NCI-H1105 treated with DMSO at 0.1 percent for 48 hours (cell line): Measurements from ENCODE around the gene LDB2.

Experiments used
- DNase-seq: peaks from one replicate; lab custom pipeline; 2025; lab: John Stamatoyannopoulos, UW

The LDB2 gene

DNA sequence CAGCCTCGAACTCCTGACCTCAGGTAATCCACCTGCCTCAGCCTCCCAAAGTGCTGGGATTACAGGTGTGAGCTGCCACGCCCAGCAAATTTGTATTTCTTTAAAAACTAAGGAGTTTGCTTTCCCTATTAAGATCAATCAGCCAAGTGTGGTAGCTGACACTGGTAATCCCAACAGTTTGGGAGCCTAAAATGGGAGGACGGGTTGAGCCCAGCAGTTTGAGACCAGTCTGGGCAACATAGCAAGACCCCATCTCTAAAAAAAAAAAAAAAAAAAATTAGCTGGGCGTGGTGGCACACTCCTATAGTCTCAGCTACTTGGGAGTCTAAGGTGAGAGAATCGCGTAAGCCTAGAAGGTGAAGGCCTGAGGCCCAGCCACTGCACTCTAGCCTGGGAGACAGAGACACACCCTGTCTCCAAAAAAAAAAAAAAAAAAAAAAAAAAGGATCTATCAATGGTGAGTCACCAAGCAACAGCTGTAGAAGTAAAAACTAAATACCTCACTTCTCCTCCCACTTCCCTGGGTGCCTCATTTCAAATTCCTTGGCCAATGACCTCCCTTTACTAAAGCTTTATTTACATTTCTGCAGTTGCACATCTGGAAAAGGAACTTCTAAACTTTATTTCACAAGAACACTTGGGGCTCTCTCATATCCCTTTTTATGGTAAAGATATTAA, 54.5 kb downstream of the LDB2 start:
- DNase-seq: no peak

DNA sequence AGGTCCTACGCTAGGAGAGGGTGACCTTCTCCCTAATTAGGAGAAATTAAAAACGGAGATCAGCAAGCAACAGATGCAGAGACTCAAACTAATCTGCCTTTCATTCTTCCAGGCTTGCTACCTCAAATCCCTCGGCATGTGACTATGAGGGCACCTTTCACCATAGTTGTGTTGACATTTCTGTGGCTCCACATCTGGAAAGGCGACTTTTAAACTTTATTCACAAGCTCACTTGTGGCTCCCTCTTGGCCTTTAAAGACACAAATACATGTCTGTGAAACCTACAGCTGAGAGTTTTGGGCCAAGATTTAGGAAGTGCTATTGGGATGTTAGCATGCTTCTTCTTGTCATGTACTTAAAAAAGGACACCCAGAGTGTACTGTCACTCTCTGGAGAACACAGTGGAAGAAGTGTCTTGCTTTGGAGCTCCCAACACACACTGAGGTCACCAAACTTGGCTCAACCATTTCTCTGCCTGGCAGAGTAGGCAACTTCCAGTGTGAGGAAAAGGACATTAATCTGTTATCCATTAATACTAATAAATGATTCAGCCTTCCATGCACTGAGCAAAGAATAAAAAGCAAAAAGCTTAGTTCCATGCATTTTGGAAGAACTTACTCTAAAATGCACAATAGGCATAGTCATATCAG, 60.1 kb downstream of the LDB2 start:
- DNase-seq: no peak

DNA sequence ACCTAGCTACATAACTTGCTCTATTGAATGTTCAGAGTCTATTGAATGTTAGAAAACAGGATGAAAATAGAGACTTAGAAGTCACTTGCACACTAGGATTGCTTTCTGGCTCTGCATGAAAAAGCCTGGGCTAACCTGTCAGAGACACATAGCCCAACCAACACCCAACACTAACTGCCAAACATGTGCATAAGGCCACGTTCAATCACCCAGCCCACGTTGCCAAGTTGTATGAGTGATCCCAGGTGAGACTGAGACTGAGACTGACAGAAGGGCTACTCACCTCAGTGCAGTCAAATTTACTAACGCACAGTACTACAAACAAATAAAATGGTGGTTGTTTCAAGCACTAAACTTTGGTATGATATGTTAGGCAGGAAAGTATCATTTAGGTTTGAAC, 61.0 kb downstream of the LDB2 start:
- no peak for DNase-seq

DNA sequence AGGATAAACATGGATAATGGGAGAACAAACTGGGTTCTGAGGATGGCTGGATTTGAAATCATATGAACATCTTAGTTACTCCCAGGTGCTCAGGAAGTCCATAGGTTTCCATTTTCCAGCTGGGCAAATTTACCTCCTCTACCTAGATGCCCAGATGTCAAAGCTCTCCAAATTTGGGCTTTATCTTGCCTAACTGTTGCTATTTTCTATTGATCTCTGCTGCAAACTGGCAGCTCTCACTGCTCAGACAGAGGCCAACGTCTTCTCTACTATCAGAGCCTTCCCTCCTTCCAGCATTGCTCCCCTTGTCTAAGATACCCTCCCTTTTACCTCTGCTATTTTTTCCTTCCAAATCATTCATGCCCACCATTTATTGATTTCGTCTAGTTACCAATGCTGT, 62.1 kb downstream of the LDB2 start:
- no peak for DNase-seq

DNA sequence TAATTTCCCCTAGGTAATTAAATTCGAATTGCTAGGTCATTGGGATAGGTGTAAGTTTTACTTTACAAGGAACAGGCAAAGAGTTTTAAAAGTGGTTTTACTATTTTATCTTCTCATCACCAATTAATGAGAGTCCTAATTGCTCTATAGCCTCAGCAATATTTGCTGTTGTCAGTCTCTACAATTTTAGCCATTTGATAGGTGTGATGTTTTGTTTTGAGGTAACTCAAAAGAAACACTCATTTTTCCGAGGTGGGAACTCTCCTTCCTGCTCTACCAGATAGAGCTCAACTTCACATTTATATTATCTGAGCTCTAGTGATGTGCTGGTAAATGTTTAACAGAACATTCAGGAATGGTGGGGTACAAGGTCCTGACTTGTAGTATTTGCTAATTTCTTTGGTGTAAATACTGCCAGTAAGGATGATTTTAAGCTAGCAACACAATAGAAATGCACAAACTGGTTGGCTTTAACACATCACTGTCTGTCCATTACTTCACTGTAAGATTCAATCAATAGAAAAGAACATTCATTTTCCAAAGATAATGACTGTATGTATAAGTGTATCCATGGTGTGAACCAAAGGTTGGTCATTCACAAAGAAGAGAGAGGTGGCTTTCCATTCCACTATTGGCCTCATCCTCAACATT, 62.7 kb downstream of the LDB2 start:
- DNase-seq: no peak

DNA sequence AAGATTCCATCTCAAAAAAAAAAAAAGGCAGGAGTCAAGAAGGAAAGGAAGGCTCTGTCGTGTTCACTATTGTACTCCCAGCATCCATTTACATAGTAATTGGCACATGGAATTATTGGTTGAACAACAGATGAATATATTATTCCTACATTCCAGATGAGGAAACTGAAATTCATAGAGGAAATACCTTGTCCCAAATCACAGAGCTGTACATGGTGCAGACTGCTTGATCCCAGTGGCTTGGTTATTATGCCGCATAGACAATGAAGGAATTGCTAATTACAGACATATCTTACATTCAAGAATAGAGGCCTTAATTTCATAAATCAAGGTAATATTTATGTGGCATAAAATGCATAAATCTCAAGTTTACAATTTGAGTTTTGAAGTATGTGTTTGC, 63.6 kb downstream of the LDB2 start:
- DNase-seq: no peak

DNA sequence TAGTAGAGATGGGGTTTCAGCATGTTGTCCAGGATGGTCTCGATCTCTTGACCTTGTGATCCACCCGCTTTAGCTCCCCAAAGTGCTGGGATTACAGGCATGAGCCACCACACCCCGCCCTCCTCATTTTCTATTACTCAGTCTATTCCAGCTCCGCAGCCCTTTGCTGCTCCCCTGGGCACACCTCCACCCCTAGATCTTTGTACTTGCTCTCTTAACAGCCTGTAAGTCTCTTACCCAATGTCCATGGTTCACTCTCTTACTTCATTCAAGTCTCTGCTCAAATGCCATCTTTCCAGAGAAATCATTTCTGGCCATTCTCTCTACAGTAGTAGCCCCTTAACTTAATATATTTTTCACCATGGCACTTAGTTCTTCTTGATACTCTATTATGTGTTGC, 64.7 kb downstream of the LDB2 start:
- DNase-seq: no peak

DNA sequence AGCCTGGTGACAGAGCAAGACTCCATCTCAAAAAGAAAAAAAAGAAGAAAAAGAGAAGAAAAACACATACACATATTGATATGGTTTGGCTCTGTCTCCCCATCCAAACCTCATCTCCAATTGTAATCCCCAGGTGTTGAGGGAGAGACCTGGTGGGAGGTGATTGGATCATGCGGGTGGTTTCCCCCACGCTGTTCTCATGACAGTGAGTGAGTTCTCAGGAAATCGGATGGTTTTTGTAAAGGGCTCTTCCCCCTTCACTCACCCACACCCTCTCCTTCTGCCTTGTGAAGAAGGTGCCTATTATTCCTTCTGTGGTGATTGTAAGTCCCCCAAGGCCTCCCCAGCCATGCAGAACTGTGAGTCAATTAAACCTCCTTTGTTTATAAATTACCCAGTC, 68.4 kb downstream of the LDB2 start:
- DNase-seq: no peak

DNA sequence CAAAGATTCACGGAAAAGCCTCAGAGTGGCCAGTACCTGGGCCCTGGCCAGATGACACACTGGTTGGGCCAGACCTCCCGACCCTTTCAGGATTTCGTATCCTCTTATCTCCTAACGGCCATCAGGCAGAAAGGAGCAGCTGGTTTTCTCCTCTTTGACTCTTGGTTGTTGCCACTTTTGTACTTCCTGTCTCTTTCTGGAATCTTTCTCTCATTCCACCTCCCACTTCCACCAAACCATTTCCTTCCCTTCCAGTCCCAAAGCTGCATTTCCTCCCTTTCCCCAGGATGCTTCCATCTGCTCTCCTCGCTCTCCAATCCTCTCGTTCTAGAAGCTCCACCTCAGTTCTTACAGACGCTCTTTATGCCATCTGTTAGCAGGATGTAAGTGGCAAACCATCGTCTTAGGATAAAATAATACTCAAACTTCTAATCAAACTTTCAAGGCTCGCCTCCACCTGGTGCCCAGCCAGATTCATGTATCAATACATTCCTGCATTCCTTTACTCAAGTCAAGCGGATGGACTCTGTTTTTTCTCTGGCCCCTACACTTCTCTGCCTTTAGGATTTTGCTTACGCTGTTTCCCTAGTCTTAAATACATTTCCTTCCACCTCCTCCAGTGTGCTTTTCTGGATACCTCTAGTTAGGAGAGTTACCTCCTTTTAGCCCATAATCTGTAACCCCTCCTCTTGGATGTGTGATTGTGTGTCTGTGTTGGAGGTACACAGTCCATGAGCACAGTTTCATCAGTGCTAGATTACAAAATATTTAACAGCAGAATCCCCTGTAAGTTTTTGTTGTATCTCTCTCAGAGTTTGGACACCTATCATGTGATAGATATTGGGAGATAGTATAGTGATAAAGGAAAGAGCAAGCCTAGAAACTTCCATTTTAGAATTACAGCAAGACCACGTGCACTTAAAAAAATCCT, 70.4 kb downstream of the LDB2 start:
- DNase-seq: no peak

DNA sequence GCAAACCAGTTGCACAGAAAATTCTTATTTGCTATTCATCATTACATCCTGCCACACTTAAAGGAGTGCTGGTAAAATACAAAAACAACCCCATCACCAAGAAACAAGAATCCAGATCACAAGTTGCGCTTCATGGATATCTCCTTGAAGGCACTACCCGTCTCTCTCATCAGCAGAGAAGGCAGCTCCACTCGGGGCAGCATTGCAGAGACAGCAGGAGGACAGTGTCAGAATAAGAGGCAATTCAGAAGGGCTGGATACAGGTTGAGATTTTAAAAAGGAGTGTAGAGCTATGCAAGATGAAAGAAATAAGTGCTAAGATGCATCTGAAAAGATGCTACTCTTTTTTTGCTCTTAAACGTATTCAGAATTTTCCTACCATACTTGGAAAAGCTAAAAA, 71.4 kb downstream of the LDB2 start:
- DNase-seq: no peak

DNA sequence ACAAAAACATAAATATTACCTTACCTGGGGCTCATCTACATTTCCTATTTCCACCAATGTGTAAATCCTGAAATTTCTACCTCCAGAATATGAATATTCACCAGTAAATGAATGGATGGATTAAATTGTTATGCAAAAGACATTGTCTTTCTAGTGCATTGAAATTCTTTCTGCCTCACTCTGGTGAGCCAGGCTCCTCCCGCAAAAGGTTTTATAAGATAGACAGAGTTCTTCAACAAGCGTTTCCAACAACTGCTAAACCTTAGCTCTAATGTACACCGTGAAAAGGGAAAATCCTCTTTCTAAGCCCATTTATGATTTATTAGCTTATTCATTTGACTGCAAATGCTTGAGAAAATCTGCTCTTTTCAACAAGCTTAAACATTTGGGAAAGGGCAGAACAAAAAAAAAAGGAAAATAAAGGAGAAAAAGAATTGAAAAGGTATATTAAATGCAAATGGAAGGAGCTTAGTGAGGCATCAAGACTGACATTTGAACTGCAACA, 72.0 kb downstream of the LDB2 start:
- no peak for DNase-seq

DNA sequence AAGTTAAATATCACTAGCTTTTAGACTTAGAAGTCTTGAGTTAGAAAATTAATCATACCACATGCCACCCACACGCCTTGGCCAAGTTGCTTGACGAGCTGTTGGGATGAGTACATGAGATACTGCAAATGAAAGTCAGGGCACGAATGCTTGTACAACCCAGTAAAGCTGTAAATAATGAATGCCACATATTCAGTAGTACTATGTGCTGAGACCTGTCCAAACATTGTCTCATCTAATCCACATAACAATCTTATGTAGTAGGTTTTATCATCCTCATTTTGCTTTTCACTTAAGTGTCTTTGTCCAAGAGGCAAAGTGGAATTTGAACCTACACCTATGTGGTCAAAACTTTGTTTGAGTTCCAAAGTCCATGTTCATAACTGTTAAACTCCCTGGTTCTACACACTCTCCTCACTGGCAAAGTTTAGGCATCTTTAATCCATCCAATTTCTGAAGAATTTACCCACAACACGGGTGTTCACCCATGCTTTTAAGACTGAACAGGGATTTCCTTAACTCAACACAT, 74.1 kb downstream of the LDB2 start:
- DNase-seq: no peak

DNA sequence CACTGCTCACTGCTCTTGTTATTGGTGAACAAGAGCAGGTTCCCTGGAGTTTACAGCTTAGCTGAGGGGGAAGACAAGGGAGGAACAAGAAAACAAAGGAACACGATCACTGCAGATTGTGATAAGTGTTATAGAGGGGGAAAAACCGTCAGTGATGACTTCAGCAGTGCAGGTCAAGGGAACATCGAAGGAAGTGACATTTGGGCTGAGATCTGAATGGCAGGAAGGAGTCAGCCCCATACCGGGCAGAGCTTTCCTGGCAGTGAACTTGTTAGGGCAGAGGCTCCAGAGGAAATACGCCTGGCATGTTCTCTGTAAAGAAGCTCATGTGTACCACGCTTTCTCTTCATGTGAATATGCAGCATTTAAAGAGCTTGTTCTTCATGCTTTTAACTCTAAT, 78.1 kb downstream of the LDB2 start:
- DNase-seq: no peak

DNA sequence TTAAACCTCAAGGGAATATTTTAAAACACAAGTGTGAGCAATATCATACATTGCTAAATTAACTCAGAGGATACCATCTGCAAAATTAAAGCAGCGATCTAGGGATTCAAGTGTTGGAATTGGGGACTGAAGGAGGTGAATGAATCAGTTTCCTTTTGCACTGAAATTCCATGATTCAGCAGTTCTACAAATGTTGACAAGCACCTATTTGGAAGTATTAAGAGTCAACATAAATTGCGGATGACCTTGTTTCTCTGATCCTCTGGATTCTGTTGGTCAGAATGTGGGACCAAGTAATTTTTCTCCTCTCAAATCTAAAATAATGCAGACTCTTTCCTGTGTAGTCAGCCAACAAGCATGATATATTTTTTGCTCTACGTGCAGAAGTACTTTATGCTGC, 78.8 kb downstream of the LDB2 start:
- DNase-seq: no peak

DNA sequence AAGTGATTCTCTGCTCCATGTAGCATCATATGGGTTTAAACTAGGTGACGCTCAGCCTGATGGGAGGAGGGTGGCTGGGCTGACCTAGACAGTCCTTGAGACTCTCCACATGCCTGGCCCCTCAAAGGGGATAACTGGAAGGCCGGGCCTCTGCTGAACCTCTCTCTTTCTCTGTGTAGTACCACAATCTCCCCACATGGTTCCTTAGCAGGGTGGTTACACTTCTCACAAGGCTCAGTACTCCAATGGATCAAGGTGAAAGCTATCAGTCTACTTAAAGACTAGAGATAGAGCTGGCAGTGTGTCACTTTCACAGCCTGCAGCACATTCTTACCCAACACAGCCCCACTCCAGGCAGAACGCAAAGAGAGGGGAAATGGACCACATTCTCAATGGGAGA, 80.4 kb downstream of the LDB2 start:
- no peak for DNase-seq

DNA sequence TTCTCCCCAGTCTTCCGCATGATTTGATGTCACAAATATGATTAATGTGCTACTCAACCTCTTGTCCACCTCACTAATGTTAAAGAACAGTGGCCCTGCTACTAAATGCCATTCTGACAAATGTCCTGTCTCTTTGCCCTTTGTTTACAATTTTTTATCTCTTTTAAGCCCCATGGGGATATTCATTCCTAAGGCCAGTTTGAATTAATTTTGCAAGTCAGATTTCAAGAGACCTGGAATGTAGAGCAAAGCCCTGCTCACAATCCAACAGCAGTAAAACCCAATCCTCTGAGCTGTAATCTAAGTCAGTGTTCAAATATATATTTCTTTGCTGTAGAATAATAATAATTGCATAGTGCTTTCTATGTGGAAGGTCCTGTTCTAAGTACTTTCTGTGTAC, 81.2 kb downstream of the LDB2 start:
- no peak for DNase-seq

DNA sequence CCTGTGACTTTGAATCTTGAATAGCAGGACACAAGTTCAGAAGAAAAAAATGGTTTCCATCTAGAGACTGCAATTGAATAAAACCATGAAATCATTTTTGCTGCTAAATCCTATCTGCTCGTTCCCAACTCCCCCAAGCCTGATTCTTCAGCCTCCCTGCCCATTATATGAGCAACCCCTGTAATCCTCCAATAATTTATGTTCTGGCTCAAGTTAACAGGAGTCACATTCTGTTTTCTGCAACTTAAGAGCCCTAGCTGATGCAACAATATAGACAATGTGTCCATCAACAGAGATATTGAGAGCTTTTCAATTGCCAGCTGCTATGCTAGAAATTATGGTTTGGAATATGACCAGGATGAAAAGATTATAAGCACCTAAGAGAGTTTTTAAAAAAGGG, 84.1 kb downstream of the LDB2 start:
- DNase-seq: no peak

DNA sequence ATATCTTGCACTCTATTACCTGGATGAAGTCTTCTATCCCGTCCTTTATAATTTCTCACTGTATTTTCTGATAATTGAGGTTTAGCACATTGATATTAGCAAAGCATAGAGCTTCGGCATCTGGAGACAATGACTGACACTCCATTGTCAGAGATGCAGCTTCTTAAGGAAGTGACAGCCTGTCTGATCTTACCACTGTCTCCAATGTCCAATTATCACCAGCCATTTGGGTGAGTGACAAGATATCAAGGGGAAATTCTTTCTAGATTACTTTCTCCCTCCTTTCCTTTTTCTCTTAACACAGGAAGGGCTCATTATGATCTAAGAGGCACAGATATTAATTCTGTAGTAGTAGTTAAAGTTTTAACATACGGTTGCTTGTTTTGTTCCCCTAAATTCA, 86.4 kb downstream of the LDB2 start:
- no peak for DNase-seq

DNA sequence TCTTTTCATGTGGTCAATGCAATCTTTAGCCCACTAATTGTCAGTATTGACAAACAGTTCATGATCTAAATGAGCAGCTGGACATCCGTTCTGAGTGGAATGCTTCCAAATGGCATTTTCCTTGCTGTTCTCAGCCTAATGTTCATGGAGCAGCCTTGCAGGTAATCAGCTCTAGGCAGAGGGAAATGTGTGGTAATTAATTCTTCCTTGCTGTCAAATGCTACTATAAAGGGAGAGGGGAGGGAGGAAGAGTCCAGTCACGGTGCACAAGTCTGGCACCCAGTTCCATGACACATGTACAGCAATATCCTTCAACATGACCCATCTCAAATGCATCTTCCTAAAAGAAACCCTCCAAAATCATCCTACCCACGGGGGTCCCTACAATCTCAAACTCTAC, 88.5 kb downstream of the LDB2 start:
- no peak for DNase-seq

DNA sequence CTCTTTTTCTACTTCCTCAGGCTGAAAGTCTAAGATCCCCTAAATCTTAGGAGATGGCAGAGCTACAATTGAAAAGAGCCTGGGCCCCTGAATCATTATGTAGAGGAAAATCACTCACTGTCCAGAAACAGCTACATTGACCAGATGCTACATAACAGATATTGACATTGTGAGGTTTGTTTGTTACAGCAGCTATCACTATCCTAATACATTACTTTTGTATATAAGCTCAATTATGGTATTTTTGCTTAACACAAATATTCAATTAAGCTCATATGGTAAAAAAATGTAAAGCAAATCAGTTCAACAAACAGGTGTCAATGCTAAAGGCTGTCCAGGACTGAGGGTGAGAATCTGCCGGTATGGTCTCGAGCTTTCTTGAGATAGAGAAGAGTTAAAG, 89.4 kb downstream of the LDB2 start:
- no peak for DNase-seq

DNA sequence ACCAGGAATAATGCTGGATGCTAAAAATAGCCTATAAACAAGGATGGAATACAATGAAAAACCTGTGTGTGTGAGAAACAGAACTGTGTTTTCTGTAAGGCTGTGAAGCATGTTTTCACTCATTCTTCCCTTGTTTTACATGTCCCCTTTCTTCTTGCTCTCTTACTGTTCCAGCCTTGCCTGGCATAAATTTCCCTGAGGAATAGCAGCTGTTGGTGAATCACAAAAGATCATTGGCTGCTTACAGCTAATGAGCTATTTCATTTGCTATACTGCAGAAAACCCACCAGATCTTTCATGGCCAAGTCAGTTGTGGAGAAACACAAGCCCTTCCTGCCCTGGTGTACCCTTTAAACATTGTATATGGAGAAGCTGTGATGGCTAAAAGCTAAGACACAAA, 91.1 kb downstream of the LDB2 start:
- no peak for DNase-seq

DNA sequence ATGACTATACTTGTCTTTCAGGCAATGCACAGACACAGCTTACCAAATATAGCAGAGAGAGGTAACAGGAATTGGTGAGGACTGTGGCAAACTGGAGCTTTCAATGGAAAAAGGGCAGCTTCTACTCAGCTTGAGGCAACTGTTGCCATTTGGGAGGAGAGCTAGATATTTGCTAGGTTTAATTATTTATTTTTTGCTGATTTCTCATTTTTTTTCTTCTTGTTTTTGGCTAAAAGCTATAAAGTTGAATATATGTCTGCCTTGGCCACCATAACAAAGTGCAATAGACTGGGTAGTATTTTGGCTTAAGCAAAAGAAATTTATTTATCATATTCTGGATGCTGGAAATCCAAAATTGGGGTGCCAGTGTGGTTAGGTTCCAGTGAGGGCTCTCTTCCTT, 93.9 kb downstream of the LDB2 start:
- no peak for DNase-seq
